ENCODE results near the gene PYM1.

PYM1 gene

DNA sequence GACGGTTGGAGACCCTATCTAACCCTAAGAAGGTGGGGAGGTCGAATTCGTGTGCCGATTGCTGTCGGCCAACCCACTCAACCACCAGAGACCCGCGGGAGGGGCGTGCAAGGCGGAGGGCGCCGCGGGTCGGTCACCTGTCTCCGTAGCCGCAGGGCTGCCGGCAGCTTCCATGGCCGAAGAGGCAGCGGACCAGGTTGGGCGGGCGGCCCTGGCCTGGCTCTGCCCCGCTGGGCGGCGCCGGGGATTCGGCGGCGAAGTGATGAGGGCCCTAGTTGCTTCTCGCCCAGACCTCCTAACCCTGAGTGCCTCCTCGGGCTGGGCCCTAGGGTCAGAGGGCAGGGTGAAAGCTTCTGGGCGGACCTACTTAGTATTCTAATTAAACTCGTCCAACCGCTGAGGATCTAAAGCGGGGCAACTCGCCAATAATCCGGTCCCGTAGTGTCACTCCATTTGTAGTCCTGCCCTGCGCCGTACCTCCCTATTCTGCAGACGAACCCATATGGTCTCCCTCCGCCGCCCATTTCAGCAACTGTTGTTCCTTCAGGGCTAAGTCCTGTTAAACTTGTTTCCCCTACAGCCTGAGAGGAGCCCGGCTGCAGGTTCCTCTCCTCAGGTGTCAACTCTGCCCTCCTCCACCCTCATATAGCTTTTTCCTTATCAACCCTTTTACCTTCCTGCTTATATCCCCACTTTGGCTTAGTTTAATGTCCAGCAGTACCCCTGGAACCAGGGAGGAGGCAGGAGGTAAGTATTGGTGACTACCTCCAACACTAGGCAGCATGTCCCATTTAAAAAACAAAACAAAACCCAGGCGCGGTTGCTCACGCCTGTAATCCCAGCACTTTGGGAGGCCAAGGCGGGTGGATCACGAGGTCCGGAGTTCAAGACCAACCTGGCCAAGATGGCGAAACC, at the start of gene PYM1:
Gene PYM1, minus strand, starts transcription at position 307 of the 915 bp plus-strand sequence. Its CDS starts 133 bp downstream, at position 174.
- peak; percentile 87 for DNase-seq (ENCODE audit: low read depth)

DNA sequence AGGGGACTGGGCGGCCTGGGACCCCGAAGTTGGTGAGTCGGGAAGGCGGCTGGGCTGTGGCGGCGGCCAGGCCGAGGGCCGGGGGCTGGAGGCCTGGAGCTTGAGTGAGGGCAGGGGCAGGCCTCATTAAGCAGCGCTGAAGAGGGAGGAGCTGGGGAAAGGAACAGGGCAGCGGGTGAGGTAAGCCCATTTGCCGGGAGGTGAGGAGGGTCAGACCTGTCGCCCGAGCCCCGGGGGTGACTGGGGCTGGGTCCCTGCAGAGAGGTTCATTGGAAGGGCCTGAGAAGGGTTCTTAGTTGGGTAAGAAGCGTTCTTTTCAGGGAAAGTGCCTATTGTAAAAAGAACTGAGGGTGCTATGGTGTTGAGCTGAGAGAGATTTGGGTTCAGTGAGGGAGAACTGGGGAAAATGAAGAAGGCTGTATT, 46.6 kb upstream of the PYM1 start:
- no peak for DNase-seq (ENCODE audit: low read depth)

DNA sequence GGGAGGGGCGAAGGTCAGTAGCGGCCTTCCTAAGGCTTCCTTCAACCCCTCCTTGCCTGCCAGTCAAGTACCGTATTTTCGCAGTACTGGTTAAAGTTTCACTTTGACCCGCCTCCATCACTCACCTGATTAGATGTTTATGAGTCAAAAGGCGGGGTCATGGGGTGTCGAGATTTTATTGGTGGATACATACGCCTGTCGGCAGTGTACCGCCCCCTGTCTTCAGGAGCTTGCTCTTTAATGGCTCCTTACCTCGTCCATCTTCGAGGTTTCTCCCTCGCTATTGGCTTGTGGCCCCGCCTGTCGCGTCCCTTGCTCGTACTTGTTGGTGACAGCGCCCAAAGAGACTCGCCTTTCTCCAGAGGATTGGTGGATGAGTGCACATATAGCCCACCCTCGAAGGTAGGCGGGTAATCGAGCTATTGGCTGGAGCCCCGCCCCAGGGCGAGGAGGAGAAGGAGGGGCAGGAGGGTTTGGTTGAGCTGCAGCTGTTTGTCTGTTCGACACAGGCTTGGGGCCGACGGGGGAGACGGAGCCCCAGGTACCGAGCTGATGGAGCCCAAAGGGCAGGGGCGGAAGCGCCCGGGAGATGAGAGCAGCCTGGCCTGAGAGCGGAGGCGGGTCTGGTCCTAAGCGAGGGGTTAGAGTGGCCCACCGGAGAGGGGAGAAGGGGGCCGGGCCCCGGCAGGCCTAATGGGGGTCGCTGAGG, 46.1 kb upstream of the PYM1 start, which contains the start of gene RAB5B:
Gene RAB5B, plus strand, starts transcription at position 480 of the 709 bp plus-strand sequence. CDS start 12,883 bp downstream, outside the sequence.
- DNase-seq (ENCODE audit: low read depth): peak; percentile 98

DNA sequence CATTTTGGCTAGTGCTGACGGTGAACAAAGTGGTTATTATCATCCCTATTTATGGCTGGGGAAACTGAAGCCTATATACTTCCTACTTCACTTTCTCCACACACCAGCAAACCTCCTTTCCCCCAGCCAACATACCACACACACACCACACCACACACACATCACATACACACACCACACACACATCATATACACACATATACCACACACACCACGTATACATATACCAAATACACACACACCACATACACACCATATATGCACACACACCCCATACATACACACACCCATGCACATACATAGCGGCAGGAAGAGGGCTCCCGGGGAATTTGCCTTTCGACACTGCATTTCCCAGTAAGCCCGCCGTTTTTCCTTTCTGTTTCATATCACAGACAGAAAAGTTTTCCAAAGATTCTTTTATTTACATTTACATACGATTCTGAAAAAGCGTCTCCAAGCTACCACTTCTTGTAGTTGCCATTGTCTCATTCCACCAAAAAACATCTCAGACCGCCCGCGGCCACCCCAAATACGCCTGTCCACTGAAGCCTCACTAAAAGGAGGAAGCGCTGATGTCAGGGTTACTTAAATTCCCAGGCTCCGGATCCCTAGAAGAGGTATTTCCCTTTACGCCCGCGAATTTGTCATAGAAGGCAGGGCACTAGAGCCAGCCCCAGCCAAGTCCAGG, 45.4 kb upstream of the PYM1 start:
- peak; percentile 26 for DNase-seq (ENCODE audit: low read depth)

GRCh38 chr12:55972456-55972855, 44.8 kb upstream of the PYM1 start:
- DNase-seq (ENCODE audit: low read depth): no peak

DNA sequence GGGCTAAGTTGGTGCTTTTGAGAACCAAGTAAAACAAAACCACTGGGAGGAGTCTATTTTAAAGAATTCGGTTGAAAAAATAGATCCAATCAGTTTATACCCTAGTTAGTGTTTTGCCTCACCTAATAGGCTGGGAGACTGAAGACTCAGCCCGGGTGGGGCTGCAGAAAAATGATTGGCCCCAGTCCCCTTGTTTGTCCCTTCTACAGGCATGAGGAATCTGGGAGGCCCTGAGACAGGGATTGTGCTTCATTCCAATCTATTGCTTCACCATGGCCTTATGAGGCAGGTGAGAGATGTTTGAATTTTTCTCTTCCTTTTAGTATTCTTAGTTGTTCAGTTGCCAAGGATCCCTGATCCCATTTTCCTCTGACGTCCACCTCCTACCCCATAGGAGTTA, 44.3 kb upstream of the PYM1 start:
- no peak for DNase-seq (ENCODE audit: low read depth)

GRCh38 chr12:55970775-55971174, 43.1 kb upstream of the PYM1 start:
- no peak for DNase-seq (ENCODE audit: low read depth)

- DNase-seq (ENCODE audit: low read depth): no peak
These were observed 41.7 kb upstream of the PYM1 start for GRCh38 chr12:55969356-55969755.

DNA sequence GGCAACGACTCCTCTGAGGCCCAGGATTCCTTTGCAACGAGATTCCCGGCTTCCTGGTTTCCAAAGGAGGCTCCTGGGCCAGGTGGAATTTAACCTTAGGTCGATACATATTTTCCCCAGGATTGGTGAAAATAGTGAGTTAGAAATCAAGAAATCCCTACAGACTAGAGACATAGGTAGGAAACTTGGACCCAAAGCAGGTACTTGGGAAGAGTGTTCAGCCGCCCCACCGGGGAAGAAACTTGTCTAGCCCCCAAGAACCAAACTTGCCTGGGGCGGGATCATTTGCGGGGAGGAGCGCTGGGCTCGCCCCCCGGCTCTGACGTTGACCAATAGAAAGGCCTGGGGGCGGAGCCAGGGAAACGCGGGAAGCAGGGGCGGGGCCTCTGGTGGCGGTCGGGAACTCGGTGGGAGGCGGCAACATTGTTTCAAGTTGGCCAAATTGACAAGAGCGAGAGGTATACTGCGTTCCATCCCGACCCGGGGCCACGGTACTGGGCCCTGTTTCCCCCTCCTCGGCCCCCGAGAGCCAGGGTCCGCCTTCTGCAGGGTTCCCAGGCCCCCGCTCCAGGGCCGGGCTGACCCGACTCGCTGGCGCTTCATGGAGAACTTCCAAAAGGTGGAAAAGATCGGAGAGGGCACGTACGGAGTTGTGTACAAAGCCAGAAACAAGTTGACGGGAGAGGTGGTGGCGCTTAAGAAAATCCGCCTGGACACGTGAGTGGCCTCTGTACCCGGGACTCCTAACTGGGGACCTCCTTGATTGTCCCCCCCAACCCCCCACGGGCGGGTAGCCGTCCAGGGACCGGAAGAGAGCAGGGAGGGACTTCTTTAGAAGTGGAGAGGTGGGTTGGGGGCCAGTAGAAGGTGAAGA, 39.0 kb upstream of the PYM1 start, which contains the start of gene CDK2:
Gene CDK2, plus strand, starts transcription at position 423 of the 874 bp plus-strand sequence. Its CDS starts 179 bp downstream, at position 602.
- DNase-seq (ENCODE audit: low read depth): peak; percentile 54

DNA sequence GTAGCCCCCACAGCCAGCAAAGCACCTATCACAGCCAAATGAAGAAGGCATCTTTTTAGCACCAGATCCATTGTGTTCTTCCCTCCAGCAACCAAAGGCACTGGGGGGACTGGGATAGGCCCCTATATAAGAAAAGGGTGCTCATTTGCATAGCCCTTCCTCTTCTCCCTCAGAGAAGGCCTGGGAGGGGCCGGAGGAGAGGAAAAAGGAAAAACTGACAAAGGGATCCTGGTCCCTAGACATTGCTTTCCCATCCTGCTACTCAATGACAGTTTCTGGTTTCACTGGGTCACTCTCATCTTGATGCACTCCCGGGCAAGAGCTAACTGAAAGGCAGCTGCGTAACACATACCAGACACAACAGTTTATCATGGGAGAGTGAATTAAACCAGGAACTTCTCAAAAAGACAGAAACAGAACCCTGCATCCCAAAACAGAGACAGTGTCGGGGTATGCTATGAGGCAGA, 38.3 kb upstream of the PYM1 start, which contains the start of gene PMEL:
Gene PMEL, minus strand, starts transcription at position 102 of the 467 bp plus-strand sequence. Its CDS starts 31 bp downstream, at position 71.
- no peak for DNase-seq (ENCODE audit: low read depth)

DNA sequence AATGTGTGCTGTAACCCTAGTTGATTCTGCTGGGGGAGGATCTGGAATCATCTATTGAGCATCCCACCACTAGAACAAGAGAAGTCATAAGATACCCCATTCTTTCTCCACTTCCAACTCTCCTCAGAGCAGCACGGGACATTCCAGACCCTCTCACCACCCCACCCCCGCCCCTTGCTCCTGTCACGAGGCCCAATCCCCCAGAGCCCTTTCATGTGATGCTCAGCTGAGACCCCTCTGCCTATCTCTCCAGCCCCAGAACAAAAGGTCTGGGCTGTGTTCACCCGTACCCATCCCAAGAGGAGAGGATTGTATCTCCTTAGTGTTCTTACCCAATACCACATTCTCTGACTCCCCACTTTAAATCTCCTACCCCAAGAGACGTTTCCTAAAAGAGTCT, 37.5 kb upstream of the PYM1 start:
- no peak for DNase-seq (ENCODE audit: low read depth)

- no peak for DNase-seq (ENCODE audit: low read depth)
These were observed 36.1 kb upstream of the PYM1 start for GRCh38 chr12:55963760-55964159.

- no peak for DNase-seq (ENCODE audit: low read depth)
These were observed 29.6 kb upstream of the PYM1 start for GRCh38 chr12:55957106-55957859.

DNA sequence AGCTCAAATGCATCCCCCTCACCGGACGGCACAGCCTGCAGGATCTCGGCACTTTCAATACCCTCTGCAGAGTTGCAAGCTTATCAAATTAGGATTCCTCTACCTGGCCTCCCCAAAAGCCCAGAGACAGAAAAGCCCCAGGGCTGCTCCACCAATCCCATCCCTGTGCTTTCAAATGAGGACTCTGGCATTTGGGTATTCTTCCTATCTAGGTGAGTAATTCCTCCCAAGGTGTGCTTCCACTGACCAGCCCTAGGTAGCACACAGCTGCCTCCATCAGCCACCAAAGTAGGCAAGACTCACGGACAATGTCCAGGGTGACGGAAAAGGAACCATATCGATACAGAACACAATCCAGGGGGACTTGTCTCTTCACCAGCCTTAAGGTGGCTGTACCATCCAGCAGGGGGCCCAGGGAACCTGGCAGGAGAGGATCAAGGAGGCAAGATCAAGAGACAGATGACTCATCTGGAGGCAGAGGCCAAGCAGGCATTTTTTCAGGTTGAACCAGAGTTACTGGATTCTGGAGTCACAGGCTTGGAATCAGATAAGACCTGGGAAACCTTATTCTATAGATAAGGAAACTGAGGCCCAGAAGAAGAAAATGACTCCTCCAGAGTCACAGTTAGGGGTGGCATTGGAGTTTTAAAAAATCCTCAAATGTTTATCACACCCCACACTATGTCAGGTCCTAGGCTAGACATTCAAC, 28.3 kb upstream of the PYM1 start:
- DNase-seq (ENCODE audit: low read depth): no peak

DNA sequence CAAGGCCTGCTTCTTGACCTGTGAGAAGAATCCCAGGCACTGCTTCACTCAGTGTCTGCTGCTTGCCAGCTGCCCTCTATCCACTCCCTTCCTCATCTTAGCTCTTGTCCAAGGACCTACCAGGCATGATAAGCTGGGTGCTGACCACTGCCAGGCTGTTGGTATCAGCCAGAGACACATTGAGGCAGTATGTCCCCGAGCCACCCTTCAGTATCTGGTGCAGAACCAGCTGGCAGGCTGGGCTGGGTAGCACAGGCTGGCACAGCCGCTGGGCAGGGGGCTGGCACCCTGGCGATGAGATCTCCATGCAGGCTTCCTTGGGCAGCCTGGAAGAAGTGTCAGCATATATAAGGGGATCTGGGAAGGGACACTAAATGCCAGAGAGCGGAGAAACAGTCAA, 27.6 kb upstream of the PYM1 start:
- no peak for DNase-seq (ENCODE audit: low read depth)

DNA sequence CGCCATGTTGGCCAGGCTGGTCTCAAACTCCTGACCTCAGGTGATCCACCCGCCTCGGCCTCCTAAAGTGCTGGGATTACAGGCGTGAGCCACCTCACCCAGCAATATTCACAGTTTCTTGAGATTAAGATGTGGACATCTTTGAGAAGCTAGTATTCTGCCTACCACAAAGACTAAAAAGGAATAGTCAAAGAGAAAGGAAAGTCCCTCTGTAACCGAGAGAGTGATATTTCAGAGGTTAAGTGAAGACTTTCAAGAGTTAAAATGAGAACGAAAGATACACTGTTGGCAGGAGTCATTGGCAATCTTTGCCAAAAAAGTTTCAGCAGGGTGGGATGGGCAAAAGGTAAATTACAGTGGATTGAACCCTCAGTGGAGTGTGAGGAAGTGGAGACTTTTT, 18.9 kb upstream of the PYM1 start:
- no peak for DNase-seq (ENCODE audit: low read depth)

- DNase-seq (ENCODE audit: low read depth): no peak
These were observed 15.0 kb upstream of the PYM1 start for GRCh38 chr12:55942577-55943136.

GRCh38 chr12:55942055-55942454, 14.4 kb upstream of the PYM1 start:
- no peak for DNase-seq (ENCODE audit: low read depth)

DNA sequence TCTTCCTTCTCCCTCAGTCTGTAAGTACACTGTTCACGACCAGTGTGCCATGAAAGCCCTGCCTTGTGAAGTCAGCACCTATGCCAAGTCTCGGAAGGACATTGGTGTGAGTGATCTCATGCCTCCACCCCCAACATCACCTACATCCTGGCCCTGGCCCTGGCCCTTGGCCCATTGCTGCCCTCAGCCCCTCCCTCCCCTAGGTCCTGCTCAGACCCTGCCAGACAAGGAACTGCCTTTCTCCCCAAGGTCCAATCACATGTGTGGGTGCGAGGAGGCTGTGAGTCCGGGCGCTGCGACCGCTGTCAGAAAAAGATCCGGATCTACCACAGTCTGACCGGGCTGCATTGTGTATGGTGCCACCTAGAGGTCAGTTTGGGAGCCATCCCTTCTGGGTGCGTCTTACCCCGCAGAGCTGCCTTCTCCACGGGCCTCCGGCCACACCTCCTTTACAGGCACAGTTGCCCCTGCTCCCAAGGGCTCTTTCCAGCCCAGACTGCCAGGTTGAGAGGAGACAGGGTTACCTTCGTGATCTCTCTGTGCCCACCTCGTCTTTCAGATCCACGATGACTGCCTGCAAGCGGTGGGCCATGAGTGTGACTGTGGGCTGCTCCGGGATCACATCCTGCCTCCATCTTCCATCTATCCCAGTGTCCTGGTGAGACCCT, 12.5 kb upstream of the PYM1 start:
- DNase-seq (ENCODE audit: low read depth): peak; percentile 80
